ENCODE measurements around the gene MC3R.

The MC3R gene

DNA sequence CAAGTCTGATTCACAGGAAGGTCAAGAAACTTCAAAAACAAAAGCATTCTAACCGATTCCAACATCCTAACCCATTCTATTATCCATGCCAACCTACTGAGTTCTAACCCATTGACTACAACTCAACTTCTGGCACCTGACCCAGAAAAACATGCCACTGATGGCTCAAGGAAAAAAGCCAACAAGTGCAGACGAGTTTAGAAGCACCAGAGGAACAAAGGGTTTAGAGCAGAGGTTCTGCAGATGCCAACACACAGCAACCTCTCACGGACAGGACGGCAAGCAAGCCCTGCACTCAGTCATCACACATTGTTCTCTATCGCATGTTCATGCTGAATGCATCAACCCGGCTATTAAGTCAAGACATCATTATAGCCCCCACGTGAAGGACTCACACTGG, 25.2 kb upstream of the MC3R start:
- H3K4me1 Mint-ChIP-seq (ENCODE audit: low read depth): no peaks in the 10 kb centered on the region
- H3K27me3 Mint-ChIP-seq: peaks cover 10% of the 10 kb centered on the region
- no peaks in the 10 kb centered on the region for H3K36me3 Mint-ChIP-seq (ENCODE audit: low read depth)
- H3K9me3 Mint-ChIP-seq: peaks cover 6% of the 10 kb centered on the region
- H3K27ac Mint-ChIP-seq: no peak overlapping the region
- no peak for DNase-seq
- H3K4me3 Mint-ChIP-seq: no peak overlapping the region

DNA sequence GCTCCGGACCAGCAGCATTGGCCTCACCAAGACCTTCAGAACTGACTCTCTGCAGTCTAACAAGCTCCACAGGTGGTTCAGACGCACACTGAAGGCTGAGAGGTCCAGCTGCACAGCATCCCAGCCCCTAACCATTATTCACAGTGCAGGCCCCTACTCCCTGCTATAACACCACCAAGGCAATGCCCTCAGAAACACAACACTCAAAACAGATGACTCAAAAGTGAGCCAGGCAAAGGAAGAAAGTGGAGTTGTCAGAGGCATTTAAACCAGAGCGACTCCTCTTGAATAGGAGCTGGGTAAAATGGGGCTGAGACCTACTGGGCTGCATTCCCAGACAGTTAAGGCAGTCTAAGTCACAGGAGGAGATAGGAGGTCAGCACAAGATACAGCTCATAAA, 20.5 kb upstream of the MC3R start:
- Mint-ChIP-seq H3K27ac (no peak overlapping the region), H3K9me3 (no peaks in the 10 kb centered on the region), H3K27me3 (peaks cover 9% of the 10 kb centered on the region), H3K4me3 (no peak overlapping the region), H3K4me1 (ENCODE audit: low read depth) (no peaks in the 10 kb centered on the region), H3K36me3 (ENCODE audit: low read depth) (no peaks in the 10 kb centered on the region)
- DNase-seq: no peak

DNA sequence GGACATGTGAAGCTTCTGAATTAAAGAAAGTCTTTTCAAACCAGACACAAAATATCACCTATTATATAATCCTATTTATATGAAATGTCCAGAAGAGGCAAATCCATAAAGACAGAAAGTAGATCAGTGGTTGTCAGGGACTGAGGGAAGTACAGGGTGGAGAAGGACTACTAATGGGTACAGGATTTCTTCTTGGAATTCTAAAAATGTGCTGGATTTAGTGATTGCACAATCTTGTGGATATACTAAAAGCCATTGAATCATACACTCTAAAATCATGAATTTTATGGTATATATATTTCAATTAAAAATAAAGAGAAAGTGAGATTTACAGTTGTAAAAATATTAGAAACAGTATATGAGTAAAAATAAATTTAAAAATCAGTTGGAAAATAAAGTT, 18.7 kb upstream of the MC3R start:
- peaks cover 16% of the 10 kb centered on the region for H3K9me3 Mint-ChIP-seq
- no peak overlapping the region for H3K27ac Mint-ChIP-seq
- no peaks in the 10 kb centered on the region for H3K36me3 Mint-ChIP-seq (ENCODE audit: low read depth)
- H3K27me3 Mint-ChIP-seq: peaks cover 9% of the 10 kb centered on the region
- H3K4me1 Mint-ChIP-seq (ENCODE audit: low read depth): no peaks in the 10 kb centered on the region
- DNase-seq: no peak
- H3K4me3 Mint-ChIP-seq: no peak overlapping the region

DNA sequence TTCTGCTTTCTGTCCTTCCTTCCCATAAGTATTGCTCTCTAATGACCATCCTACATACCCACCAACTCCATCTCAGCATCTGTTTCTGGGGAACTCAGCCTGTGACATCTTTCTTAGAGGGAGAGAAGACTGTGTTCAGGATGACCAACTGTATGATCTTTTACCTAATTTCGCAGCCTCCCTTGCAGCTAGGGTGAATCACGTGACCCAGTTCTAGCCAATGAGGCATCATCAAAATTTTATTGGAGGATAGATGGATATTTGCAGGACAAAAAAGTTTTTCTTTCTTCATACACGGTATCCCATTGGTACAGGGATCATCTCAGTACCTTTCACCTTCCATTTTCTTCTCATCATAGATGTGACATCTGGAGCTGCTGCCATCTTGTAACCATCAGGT, 14.4 kb upstream of the MC3R start:
- Mint-ChIP-seq H3K4me3 (no peak overlapping the region), H3K27ac (no peak overlapping the region), H3K9me3 (peaks cover 24% of the 10 kb centered on the region), H3K36me3 (ENCODE audit: low read depth) (no peaks in the 10 kb centered on the region), H3K27me3 (peaks cover 13% of the 10 kb centered on the region), H3K4me1 (ENCODE audit: low read depth) (no peaks in the 10 kb centered on the region)
- no peak for DNase-seq

DNA sequence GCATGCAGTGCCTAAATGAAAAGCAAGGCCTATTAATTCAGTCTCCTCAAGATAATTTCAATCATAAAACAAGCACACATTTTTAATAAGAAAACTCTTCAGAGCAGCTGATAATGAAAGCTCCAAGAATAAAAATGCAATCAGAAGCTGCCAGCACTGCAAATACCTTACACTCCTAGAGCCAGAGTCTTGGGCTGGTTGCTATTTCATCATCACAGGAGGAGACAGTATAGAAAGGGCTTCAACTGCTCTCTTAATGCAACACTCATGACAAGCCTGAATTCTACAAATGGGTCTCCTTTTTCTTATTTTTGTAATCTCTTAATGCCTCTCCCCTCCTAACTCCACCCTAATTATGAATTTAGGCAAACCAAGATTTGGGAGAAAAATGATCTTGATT, 11.2 kb upstream of the MC3R start:
- Mint-ChIP-seq H3K27me3 (peaks cover 14% of the 10 kb centered on the region), H3K4me3 (no peak overlapping the region), H3K27ac (no peak overlapping the region), H3K9me3 (peaks cover 27% of the 10 kb centered on the region), H3K36me3 (ENCODE audit: low read depth) (no peaks in the 10 kb centered on the region), H3K4me1 (ENCODE audit: low read depth) (no peaks in the 10 kb centered on the region)
- no peak for DNase-seq

DNA sequence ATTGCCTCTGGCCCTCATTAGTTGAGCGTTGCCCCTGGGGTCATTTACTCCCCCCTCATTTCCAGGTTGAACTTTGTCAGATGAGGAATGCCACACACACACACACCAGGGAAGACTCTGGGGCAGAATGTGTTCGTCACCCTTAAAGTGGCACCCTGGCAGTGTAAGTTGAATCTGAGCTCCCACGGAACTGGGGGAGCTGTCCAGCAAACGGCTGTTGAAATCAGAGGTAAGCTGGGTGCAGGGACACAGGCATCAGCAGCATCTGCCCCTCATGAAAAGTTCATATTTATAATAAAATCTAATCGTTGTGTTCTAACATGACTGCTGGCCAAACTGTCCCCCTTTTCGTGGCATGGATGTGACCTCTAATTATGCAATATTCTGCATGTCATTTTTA, 4.3 kb upstream of the MC3R start:
- H3K36me3 Mint-ChIP-seq (ENCODE audit: low read depth): no peaks in the 10 kb centered on the region
- no peak overlapping the region for H3K4me3 Mint-ChIP-seq
- H3K27me3 Mint-ChIP-seq: peaks cover 34% of the 10 kb centered on the region
- peaks cover 3% of the 10 kb centered on the region for H3K9me3 Mint-ChIP-seq
- DNase-seq: no peak
- H3K27ac Mint-ChIP-seq: no peak overlapping the region
- H3K4me1 Mint-ChIP-seq (ENCODE audit: low read depth): no peaks in the 10 kb centered on the region

DNA sequence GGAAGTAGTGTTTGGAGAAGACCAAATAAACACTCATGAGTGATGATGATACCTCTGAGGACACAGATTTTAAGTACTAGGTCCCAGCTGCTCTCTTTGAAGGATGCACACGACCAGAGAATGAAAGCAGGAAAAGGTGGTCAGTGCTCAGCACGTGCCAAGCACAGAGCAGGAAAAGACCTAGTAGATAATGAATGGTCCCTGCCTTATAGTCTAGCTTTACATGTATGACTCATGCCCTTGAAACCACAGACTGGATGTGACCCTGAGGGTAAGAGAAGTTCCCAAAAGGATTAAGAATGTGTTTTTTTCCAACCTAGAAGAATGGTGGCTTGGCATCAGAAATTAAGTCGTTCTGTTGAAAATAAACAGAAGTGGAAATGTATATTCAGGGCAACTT, 2.8 kb upstream of the MC3R start:
- Mint-ChIP-seq H3K27me3 (peaks cover 40% of the 10 kb centered on the region), H3K36me3 (ENCODE audit: low read depth) (no peaks in the 10 kb centered on the region), H3K27ac (no peak overlapping the region), H3K4me1 (ENCODE audit: low read depth) (no peaks in the 10 kb centered on the region), H3K4me3 (no peak overlapping the region), H3K9me3 (no peaks in the 10 kb centered on the region)
- DNase-seq: no peak

DNA sequence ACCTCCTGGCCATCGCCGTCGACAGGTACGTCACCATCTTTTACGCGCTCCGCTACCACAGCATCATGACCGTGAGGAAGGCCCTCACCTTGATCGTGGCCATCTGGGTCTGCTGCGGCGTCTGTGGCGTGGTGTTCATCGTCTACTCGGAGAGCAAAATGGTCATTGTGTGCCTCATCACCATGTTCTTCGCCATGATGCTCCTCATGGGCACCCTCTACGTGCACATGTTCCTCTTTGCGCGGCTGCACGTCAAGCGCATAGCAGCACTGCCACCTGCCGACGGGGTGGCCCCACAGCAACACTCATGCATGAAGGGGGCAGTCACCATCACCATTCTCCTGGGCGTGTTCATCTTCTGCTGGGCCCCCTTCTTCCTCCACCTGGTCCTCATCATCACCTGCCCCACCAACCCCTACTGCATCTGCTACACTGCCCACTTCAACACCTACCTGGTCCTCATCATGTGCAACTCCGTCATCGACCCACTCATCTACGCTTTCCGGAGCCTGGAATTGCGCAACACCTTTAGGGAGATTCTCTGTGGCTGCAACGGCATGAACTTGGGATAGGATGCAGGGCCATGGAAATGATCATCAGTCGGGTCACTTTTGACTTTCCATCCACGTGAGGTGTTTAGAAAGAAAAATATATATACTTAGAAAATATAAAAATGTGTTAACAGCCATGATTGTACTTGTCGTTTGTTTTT, 868 bp downstream of the MC3R start:
- no peak for DNase-seq
- Mint-ChIP-seq H3K27me3 (peaks cover 57% of the 10 kb centered on the region), H3K36me3 (ENCODE audit: low read depth) (no peaks in the 10 kb centered on the region), H3K9me3 (no peaks in the 10 kb centered on the region), H3K27ac (no peak overlapping the region), H3K4me1 (ENCODE audit: low read depth) (no peaks in the 10 kb centered on the region), H3K4me3 (no peak overlapping the region)

DNA sequence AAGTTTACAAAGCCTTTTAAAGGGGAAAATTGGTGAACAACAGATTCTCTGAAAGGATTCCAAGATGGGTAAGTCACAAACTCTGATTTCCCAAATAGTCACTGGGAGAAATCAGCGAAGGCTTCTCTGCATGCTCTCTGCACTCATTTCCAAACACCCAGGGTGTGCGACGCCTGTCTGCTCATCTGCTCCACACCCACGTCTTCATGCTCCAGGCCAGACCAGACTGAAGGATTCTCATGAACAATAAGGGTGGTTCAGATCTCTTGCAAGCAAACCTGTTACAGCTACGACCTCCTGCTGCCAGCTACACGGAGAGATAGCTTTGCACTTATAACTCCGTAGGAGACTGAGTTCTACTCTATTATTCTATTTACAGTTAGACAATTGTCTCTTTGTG, 1.4 kb downstream of the MC3R start:
- no peaks in the 10 kb centered on the region for H3K9me3 Mint-ChIP-seq

DNA sequence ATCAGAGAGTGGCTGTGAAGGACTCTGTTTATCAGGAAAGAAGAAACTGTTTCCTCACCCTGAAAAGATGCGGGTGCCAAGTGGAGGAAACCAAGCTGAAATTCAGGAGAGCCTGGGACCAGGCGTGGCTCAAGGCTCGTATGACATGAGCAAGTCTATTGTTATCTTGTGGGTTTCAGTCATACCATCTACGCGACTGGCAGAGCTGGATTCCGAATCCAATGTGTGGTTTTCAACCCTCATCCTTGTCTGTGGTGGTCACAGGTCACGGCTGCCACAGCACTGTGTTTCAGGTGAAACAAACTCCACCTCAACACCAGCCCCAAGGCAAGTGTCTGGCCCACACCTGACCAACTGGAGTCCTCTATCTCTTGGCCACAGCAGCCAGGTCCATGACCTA, 9.1 kb downstream of the MC3R start:
- no peak for DNase-seq
- peaks cover 22% of the 10 kb centered on the region for H3K27me3 Mint-ChIP-seq
- no peaks in the 10 kb centered on the region for H3K9me3 Mint-ChIP-seq
- H3K4me3 Mint-ChIP-seq: no peak overlapping the region
- no peak overlapping the region for H3K27ac Mint-ChIP-seq
- no peaks in the 10 kb centered on the region for H3K36me3 Mint-ChIP-seq (ENCODE audit: low read depth)
- no peaks in the 10 kb centered on the region for H3K4me1 Mint-ChIP-seq (ENCODE audit: low read depth)

More for the DNA sequence above, 1.4 kb downstream of the MC3R start:
- H3K36me3 Mint-ChIP-seq (ENCODE audit: low read depth): no peaks in the 10 kb centered on the region
- no peak overlapping the region for H3K4me3 Mint-ChIP-seq
- peaks cover 58% of the 10 kb centered on the region for H3K27me3 Mint-ChIP-seq
- H3K4me1 Mint-ChIP-seq (ENCODE audit: low read depth): no peaks in the 10 kb centered on the region
- DNase-seq: no peak
- H3K27ac Mint-ChIP-seq: no peak overlapping the region

DNA sequence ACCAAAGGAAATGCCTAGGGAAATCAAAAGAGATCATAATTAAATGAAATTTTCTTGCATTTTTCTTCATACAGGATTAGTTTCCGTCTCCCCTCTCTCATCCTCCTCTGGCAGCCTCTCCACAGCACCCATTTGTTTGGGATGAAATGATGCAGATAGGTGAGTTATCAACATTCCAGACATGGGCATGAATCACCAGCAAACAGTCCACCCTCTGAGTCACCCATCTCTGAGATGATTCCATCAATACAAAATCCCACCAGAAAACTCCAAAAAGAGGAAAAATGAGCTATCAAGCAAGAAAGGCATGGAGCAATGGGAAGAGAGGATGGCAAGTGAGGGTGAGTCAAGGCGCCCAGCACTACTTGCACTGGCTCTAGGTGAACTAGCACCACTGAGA, 11.4 kb downstream of the MC3R start:
- no peak for DNase-seq
- Mint-ChIP-seq H3K27ac (no peak overlapping the region), H3K4me1 (ENCODE audit: low read depth) (no peaks in the 10 kb centered on the region), H3K9me3 (no peaks in the 10 kb centered on the region), H3K27me3 (peaks cover 9% of the 10 kb centered on the region), H3K4me3 (no peak overlapping the region), H3K36me3 (ENCODE audit: low read depth) (no peaks in the 10 kb centered on the region)

DNA sequence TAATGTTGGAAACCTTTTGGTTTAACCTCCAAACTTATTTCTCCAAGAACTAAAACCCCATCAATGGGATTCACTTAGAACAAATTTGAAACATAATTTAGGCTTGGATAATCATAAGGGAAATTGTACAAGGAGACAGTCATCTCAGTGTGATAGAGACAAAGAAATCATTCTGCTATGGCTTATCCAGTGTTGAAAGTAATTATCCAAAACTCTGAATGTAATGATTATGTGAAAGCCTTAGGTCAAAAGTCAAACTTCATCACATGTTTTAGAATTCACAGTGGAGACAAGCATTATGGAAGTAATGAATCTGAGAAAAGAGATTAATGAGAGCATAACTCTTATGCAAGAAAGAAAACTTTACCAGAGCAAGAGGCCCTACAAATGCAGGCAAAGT, 20.0 kb downstream of the MC3R start:
- no peak for DNase-seq
- no peaks in the 10 kb centered on the region for H3K4me1 Mint-ChIP-seq (ENCODE audit: low read depth)
- no peaks in the 10 kb centered on the region for H3K36me3 Mint-ChIP-seq (ENCODE audit: low read depth)
- no peak overlapping the region for H3K4me3 Mint-ChIP-seq
- no peaks in the 10 kb centered on the region for H3K9me3 Mint-ChIP-seq
- H3K27me3 Mint-ChIP-seq: peaks cover 7% of the 10 kb centered on the region
- H3K27ac Mint-ChIP-seq: no peak overlapping the region

DNA sequence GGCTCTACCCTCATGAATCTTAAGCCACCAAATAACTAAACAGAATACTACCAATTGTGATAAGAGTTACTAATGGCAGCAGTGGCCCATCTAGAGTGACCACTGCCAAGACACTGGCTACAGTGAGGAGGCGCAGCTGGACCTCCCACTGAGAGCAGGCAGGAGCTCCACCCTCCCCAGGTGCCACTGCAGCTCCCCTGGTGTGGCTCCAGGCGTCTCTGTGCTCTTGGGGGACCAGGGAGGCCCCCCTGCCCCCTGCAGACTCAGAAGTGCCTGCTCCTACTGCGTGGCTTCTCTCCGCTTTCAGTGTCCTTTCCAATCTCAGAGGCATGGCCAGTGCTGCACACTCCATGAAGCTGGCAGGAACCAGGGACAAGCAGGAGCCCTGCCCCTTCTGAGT, 23.4 kb downstream of the MC3R start:
- Mint-ChIP-seq H3K4me3 (no peak overlapping the region), H3K4me1 (ENCODE audit: low read depth) (no peaks in the 10 kb centered on the region), H3K27ac (no peak overlapping the region), H3K9me3 (no peaks in the 10 kb centered on the region), H3K36me3 (ENCODE audit: low read depth) (no peaks in the 10 kb centered on the region), H3K27me3 (peaks cover 4% of the 10 kb centered on the region)
- no peak for DNase-seq

DNA sequence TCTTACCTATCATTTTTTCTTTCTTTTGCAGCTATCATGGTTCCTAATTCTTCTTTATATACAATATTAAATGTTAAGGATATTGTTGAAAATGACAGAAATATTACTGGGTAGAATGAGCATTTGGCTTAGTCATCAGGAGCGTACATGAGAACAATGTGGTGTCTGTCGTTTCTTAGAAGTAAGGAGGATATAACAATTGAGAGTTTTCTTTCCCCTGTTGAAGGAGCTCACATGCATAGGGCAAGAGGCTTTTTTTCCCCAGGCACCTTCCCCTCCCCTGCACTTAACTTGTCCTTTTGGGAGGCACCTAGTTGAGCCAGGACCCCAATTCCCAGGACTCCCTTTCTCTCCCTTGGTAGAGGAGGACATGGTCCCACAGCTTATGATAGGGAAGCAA, 25.0 kb downstream of the MC3R start:
- H3K27ac Mint-ChIP-seq: no peak overlapping the region
- no peaks in the 10 kb centered on the region for H3K4me1 Mint-ChIP-seq (ENCODE audit: low read depth)
- H3K27me3 Mint-ChIP-seq: peaks cover 6% of the 10 kb centered on the region
- DNase-seq: no peak
- H3K4me3 Mint-ChIP-seq: no peak overlapping the region
- H3K36me3 Mint-ChIP-seq (ENCODE audit: low read depth): no peaks in the 10 kb centered on the region
- no peaks in the 10 kb centered on the region for H3K9me3 Mint-ChIP-seq

DNA sequence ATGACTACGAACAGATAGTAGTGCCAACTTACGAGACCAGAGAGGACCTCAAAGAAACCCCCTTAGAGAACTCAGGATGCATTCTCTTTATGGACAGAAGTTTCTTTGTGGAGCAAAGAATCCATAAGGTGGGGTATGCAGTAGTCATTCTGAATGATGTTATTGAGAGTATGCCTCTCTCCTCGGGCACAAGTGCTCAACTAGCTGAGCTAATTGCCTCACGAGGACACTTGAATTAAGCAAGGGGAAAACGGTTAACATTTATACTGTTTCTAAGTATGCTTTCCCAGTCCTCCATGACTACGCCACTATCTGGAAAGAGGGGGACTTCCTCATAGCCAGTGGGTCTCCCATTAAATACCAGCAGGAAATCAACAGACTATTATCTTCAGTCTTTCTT, 25.6 kb downstream of the MC3R start:
- Mint-ChIP-seq H3K27me3 (peaks cover 6% of the 10 kb centered on the region), H3K27ac (no peak overlapping the region)
- DNase-seq: no peak

DNA sequence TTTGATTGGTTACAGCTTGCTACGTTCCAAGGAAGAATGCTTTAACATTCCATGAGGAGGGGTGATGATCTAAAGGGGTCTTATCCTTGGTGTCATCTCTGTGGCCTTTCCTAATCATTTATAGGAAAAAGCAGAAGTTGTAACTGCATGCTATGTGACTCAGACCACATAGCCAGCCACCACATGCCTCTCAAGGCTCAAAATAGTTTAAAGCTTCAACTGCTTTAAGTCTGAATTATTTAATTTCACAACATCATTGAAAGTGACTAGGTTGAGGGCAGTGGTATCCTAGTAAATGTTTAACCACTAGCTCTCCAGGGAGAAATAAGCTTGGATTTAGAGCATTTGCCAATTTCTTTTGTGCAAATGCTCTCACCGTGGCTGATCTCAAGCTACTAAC, 29.7 kb downstream of the MC3R start:
- no peak overlapping the region for H3K27ac Mint-ChIP-seq
- no peaks in the 10 kb centered on the region for H3K9me3 Mint-ChIP-seq
- peaks cover 6% of the 10 kb centered on the region for H3K27me3 Mint-ChIP-seq
- H3K36me3 Mint-ChIP-seq (ENCODE audit: low read depth): no peaks in the 10 kb centered on the region
- DNase-seq: no peak
- no peaks in the 10 kb centered on the region for H3K4me1 Mint-ChIP-seq (ENCODE audit: low read depth)
- H3K4me3 Mint-ChIP-seq: no peak overlapping the region

More for the DNA sequence above, 25.6 kb downstream of the MC3R start:
- no peaks in the 10 kb centered on the region for H3K36me3 Mint-ChIP-seq (ENCODE audit: low read depth)
- no peaks in the 10 kb centered on the region for H3K4me1 Mint-ChIP-seq (ENCODE audit: low read depth)
- H3K4me3 Mint-ChIP-seq: no peak overlapping the region
- H3K9me3 Mint-ChIP-seq: no peaks in the 10 kb centered on the region
